ENCODE measurements around the gene PHLDA1.

PHLDA1 gene

GRCh38 chr12:76033081-76034011, 1.8 kb upstream of the PHLDA1 start:
- H3K4me1 ChIP-seq (ENCODE audit: low read depth, poor library complexity, severe bottlenecking) = peaks cover 21% of the 10 kb centered on the region
- H3K4me2 ChIP-seq = peak overlapping the region; percentile 75
- TF ChIP-seq, protein P1, sequence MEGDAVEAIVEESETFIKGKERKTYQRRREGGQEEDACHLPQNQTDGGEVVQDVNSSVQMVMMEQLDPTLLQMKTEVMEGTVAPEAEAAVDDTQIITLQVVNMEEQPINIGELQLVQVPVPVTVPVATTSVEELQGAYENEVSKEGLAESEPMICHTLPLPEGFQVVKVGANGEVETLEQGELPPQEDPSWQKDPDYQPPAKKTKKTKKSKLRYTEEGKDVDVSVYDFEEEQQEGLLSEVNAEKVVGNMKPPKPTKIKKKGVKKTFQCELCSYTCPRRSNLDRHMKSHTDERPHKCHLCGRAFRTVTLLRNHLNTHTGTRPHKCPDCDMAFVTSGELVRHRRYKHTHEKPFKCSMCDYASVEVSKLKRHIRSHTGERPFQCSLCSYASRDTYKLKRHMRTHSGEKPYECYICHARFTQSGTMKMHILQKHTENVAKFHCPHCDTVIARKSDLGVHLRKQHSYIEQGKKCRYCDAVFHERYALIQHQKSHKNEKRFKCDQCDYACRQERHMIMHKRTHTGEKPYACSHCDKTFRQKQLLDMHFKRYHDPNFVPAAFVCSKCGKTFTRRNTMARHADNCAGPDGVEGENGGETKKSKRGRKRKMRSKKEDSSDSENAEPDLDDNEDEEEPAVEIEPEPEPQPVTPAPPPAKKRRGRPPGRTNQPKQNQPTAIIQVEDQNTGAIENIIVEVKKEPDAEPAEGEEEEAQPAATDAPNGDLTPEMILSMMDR (conservative IDR thresholded peaks at IDR 0.05; ENCODE audit: low read depth, low read length) = no peak
- no peaks in the 10 kb centered on the region for H3K27me3 ChIP-seq (ENCODE audit: insufficient read depth, low read depth)
- H4K20me1 ChIP-seq (ENCODE audit: insufficient read depth) = no peaks in the 10 kb centered on the region
- 0 out of 2 replicates have a peak overlapping the region, but pooled peaks have one; percentile 34 for H3K27ac ChIP-seq
- H2AFZ ChIP-seq (ENCODE audit: low read depth) = peak overlapping the region; percentile 80; the same call in 1 of the 2 replicates
- H3K36me3 ChIP-seq (ENCODE audit: insufficient read depth) = no peaks in the 10 kb centered on the region
- no peak overlapping the region for H3K9ac ChIP-seq
- no peaks in the 10 kb centered on the region for H3K79me2 ChIP-seq (ENCODE audit: insufficient read depth, low read depth)
- H3K4me3 ChIP-seq (IDR thresholded peaks at IDR 0.05; ENCODE audit: insufficient read depth, low read depth, low read length) = no peak overlapping the region

GRCh38 chr12:76032043-76032981, 736 bp upstream of the PHLDA1 start:
- Histone ChIP-seq H3K9ac (peak overlapping the region; percentile 62; the same call in 1 of the 2 replicates), H2AFZ (ENCODE audit: low read depth) (peak overlapping the region; percentile 80), H3K27me3 (ENCODE audit: insufficient read depth, low read depth) (no peaks in the 10 kb centered on the region; the same call in 1 of the 2 replicates), H3K4me2 (peak overlapping the region; percentile 75), H3K36me3 (ENCODE audit: insufficient read depth) (no peaks in the 10 kb centered on the region), H3K27ac (peak overlapping the region; percentile 34), H3K4me1 (ENCODE audit: low read depth, poor library complexity, severe bottlenecking) (peaks cover 21% of the 10 kb centered on the region), H4K20me1 (ENCODE audit: insufficient read depth) (no peaks in the 10 kb centered on the region), H3K79me2 (ENCODE audit: insufficient read depth, low read depth) (no peaks in the 10 kb centered on the region), H3K4me3 (IDR thresholded peaks at IDR 0.05; ENCODE audit: insufficient read depth, low read depth, low read length) (no peak overlapping the region)
- TF ChIP-seq, protein P1 (conservative IDR thresholded peaks at IDR 0.05; ENCODE audit: low read depth, low read length) = no peak

GRCh38 chr12:76031081-76031413, 529 bp downstream of the PHLDA1 start:
- Histone ChIP-seq H2AFZ (ENCODE audit: low read depth) (peak overlapping the region; percentile 80), H4K20me1 (ENCODE audit: insufficient read depth) (no peaks in the 10 kb centered on the region), H3K79me2 (ENCODE audit: insufficient read depth, low read depth) (no peaks in the 10 kb centered on the region), H3K27ac (no peak overlapping the region), H3K4me1 (ENCODE audit: low read depth, poor library complexity, severe bottlenecking) (peaks cover 21% of the 10 kb centered on the region), H3K4me2 (peak overlapping the region; percentile 75), H3K27me3 (ENCODE audit: insufficient read depth, low read depth) (no peaks in the 10 kb centered on the region; the same call in 1 of the 2 replicates), H3K9ac (peak overlapping the region; percentile 62; the same call in 1 of the 2 replicates), H3K36me3 (ENCODE audit: insufficient read depth) (no peaks in the 10 kb centered on the region), H3K4me3 (IDR thresholded peaks at IDR 0.05; ENCODE audit: insufficient read depth, low read depth, low read length) (no peak overlapping the region)
- TF ChIP-seq, protein P1 (conservative IDR thresholded peaks at IDR 0.05; ENCODE audit: low read depth, low read length) = no peak

DNA sequence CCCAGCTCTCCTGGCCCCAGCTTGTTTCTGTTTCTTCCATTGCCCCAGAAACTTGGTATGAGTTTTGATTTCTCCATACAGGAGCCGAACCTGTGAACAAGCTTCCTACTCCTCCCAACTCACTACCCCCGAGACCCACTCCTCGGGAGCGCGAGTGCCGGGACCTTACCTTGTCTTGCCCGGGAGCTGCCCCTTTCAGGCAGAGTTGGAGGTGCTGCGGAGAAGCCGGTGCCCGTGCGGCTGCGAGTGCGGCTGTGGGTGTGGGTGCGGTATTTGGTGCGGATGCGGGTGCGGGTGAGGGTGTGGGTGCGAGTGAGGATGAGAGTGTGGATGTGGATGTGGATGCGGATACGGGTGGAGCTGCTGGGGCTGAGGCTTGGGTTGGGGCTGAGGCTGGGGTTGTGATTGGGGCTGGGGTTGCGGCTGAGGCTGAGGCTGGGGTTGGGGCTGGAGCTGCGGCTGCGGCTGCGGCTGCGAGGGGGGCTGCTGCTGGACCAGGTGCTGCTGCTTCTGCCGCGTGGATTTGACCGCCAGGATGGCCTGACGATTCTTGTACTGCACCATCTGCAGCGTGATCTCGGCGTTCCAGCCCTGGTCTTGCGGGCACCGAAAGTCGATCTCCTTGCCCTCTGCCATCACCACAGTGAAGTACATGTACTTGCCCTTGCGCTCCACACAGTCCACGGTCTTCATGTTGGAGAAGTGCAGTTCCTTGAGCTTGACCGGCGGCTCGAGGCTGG, 1.1 kb downstream of the PHLDA1 start:
- H3K27ac ChIP-seq = no peak overlapping the region
- H3K79me2 ChIP-seq (ENCODE audit: insufficient read depth, low read depth) = no peaks in the 10 kb centered on the region
- TF ChIP-seq, protein P1 (conservative IDR thresholded peaks at IDR 0.05; ENCODE audit: low read depth, low read length) = no peak
- H3K27me3 ChIP-seq (ENCODE audit: insufficient read depth, low read depth) = no peaks in the 10 kb centered on the region; the same call in 1 of the 2 replicates
- peaks cover 21% of the 10 kb centered on the region for H3K4me1 ChIP-seq (ENCODE audit: low read depth, poor library complexity, severe bottlenecking)
- peak overlapping the region; percentile 62; the same call in 1 of the 2 replicates for H3K9ac ChIP-seq
- H3K36me3 ChIP-seq (ENCODE audit: insufficient read depth) = no peaks in the 10 kb centered on the region
- no peaks in the 10 kb centered on the region for H4K20me1 ChIP-seq (ENCODE audit: insufficient read depth)
- peak overlapping the region; percentile 80 for H2AFZ ChIP-seq (ENCODE audit: low read depth)
- peak overlapping the region; percentile 75 for H3K4me2 ChIP-seq
- H3K4me3 ChIP-seq (IDR thresholded peaks at IDR 0.05; ENCODE audit: insufficient read depth, low read depth, low read length) = no peak overlapping the region
